Measurements from ENCODE around the gene STAC.
"Not testable (repeated sequence)": the region's sequence is repeated elsewhere in the genome, so short reads cannot be mapped to it uniquely, and the experiment has no call there.

Gene STAC

DNA sequence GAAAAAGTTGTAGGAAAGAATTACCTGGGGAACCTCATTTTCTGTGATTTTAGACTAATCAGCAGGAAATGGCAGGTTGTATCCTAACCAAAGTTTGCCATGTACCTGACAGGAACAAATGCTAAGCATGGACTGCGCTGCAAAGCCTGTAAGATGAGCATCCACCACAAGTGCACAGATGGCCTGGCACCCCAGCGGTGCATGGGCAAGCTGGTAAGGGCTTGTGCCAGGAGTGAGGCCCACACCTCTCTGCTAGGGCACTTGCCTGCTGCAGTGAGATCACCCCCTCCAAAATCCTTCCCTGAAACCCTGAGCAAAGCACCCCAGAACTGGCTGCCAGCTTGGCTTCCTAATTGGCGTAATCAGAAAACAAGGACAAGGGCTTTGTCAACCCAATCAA is 102.6 kb downstream of the STAC start:
- no peak for DNase-seq

DNA sequence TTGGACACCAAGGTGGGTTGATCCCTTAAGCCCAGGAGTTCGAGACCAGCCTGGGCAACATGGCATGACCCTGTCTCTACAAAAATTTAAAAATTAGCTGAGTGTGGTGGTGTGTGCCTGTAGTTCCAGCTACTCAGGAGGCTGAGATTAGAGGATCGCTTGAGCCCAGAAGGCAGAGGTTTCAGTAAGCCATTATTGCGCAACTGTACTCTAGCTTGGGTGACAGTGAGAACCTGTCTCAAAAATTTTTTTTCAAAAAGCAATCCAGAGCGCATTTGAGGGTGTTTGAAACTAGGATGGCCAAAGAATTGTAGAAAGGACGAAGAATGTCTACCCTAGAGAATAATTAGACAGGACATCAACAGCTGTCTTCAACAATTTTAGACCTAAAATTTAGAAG is 103.4 kb downstream of the STAC start:
- no peak for DNase-seq

DNA sequence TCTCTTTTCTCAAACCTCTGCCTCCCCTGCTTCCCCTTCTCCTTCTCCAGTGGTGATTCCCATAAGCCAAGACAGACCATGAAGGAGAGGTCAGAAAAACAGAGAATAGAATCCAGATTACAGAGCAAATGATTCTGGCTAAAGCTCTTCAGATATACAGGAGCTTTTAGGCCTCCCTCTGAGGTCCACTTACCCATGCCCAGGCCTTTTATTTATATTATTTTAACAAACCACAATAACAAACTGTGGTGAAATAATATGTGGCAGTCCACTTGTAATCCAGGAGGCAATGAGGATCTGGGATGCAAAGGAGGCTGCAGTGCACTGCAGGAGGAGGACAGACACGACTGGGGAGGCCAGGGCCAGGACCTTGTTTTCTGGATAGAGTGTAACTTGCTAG is 104.1 kb downstream of the STAC start:
- no peak for DNase-seq

DNA sequence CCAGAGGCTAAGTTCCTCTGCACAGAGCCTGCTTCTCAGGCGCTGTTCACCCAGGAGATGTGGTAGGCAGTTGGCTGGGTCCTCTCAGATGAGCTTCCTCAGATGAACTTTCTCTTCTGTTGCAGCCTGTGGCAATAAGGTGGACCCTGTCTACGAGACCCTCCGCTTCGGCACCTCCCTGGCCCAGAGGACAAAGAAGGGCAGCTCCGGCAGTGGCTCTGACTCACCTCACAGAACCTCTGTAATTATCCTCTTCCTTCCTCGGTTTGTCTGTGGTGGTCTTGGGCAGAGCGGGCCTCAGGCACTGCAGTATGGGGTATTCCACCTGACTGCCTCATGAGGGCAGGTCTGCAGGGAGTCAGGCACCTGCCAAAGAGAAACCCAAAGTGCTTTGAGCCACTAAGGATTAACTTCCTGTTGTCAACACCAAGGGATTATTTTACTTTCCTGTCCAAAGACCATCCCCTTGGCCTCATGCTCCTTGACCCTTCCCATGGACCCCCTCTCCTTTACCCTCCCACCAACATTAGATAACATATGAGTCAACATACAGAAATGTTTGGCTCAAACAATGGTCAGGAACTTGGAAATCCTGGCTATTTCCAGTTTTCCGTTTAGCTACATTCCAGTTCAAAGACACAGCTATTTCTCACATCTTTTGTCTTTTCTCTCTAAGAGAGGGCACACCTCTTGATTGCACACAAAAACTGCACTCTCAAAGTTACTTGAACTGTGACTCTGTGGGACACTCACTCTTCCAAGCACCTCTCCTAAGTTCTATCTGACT is 105.9 kb downstream of the STAC start:
- no peak for DNase-seq

DNA sequence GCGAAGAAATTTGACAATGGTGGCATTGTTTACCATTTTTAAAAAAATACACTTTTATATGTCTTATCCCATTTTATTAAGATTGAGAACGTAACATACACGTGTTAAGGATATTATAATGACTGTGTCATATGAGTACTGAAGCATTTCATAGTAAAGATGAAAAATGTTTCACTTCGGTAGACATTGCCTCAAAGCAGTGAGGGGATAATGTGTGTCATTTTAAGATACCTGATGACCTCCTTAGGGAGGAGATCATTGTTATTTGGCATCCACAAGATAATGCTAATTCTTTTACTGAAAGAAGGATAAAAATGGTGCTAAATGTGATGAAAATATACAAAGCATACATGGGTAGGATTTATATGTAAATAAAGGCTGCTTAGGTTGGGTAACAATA is 107.3 kb downstream of the STAC start:
- DNase-seq: no peak

DNA sequence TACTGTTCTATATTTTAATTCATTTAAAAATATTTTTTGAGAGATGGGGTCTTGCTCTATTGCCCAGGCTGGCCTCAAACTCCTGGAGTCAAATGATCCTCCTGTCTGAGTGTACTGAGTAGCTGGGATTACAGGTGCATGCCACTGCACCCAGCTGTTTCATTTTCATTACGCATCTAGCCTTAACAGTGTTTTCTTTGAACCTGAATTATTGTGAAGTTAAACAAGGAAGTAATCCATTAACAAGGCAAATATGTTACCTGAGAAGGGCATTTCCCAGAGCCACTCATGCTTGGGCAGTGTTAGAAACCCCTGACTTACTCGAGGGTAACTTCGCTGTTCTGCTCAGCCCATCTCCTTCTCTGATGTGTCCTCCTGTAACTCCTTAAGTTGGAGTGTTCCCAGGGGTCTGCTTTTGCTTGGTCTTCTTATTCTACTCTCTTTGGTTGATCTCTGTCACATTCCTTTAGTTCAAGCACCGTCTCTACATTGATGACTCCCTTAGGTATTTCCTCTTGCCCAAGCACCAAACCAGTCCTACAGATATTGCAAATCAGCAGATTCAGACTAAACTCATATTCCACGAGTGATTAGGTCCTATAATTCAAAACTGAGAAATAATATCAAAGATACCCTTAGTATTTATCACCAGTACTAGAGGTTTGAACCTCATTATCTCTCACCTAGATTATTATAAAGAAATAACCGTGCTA is 107.9 kb downstream of the STAC start:
- DNase-seq: no peak

DNA sequence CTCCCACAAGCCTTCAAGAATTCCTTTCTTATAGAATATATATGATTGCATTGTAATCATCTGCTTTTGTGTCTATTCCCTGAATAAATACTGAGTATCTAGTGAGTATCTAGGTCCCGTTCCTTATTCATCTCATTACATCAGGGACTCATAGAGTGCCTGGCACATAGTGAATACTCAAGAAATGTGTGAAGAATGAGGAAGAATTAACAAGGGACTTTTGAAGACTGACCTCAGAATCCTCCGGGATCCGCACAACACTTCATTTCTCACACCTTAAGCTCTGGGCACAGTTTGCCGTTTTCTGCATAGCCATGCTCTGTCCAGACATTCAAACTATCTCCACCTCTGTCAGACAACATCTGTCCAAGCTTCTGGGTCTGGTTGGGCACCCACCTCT is 108.8 kb downstream of the STAC start:
- no peak for DNase-seq

DNA sequence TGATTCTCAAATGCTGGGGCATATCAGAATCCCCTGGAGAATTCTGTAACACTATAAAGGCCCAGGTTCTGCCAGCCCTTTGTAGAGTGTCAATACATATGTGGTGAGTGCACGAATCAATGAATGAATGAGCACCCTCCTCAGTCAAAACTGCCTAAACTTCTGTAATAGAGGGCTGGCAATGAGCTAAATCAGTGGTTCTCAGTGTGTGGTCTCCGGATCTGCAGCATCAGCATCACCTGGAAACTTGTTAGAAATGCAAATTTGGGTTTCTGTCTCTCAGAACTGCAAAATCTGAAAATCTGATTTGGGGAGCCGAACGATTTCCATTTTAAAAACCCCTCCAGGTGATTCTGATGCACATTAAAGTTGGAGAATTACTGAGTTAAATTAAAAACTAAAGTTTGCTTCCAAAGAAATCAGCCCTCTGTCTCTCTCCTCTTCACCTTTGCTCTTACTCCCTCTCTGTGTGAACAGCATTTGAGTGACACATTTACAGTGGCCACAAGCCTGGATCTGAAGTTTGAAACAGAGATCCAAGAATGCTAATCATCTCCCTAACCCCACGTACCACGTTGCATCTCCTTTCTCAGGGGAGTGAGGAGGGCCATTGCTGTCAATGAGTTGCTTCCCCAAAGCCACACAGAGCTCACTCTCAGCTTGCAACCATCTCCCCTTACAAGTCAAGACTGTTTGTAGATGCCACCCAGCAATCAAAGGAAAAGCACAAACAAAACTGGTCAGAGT is 109.5 kb downstream of the STAC start:
- no peak for DNase-seq

DNA sequence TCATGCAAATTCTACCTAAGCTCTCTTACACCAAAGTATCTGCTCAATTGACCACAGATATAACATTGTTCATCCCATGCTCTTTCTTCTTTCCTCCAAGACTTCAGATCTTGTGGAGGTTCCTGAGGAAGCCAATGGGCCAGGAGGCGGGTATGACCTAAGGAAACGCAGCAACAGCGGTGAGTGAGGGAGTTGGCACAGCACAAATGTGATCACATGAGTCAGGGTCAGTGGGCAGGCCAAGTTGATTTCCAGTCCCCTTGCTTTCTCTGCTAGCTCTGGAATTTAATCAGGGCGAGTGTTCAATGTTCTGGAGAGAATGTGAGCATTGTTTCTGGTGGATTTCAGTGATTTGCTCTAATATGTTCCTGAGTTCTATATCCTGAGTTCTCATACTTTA is 112.7 kb downstream of the STAC start:
- DNase-seq: no peak

DNA sequence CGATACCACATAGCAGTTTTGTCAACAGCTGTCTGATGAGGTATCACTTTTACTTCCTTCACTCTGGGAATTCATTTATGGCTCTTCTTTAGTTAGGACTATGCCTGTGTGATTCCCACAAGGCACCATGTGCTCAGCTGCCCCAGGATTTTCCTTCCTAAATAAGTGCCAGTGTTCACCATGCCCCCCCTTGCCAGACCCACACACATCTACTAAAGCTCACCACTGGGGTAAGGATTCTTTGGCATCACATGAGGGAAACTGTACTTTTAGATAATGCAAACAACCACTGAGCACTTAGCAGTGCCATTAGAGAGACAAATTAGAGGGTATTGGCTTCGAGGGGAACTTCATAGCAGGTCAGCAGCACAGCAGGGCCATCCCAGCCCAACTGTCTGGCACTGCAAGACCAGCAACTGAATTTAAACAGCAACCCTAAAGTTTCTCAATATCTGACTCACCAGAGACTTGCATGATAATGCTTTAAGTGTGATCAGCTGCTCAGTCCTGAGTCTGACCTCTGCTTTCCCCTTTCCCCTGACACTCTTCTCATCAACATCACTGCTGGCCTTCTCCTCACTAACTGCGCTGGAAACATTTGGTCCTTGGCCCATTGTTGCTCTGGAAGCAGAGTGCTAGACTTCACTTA is 114.3 kb downstream of the STAC start:
- no peak for DNase-seq

DNA sequence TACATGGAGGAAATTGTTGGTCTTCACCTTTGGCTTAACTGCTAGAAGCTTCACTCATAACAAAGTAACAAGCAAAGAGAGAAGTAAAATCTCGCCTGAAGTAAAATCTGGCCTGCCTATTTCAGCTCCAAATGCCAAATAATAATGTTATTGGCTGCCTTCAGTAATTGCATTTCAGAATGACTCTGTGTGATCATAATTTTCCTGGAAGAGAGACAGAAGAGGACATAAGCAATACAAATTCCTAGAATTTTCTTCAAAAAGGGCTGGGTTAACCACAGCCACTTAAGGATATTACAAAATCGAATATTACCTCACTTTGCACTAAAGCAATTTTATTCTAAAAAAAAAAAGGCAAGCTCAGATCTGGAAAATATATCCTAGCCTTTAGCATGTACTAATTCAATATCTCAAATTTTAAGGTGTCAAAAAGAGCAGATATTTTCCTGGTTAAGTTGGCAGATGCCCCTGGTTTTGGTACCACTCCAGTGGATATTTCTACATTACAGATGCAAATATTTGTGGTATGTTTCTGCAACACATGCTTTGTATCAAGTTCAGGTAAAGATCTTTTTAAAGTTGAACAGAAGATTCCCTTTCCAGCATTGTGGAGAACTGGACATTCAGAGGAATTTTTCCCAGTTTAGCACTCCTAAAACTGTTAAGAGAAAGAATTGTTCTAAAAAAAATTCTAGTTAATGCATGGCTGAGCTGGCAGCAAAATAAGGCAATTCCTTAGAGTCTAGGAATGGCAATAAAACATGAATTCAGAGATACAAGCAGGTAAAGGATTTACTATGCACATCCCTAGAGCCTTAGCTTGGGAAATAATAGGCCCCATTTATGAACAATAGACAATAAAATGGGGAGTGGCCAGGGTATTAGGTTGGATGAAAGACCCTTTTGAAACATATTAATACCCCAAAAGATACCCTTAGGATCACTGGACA is 116.7 kb downstream of the STAC start:
- DNase-seq: no peak

DNA sequence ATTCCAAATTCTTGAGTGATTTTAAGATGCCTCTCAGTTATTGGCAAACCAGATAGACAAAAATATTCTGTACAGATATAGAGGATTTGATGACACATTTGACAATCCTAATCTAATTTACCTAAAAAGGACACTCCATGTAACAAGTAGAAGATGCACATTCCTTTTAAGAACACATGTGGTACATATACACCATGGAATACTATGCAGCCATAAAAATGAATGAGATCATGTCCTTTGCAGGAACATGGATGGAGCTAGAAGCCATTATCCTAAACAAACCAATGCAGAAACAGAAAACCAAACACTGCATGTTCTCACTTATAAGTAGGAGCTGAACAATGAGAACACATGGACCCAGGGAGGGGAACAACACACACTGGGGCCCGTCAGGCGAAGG is 119.7 kb downstream of the STAC start:
- DNase-seq: not testable (repeated sequence)

DNA sequence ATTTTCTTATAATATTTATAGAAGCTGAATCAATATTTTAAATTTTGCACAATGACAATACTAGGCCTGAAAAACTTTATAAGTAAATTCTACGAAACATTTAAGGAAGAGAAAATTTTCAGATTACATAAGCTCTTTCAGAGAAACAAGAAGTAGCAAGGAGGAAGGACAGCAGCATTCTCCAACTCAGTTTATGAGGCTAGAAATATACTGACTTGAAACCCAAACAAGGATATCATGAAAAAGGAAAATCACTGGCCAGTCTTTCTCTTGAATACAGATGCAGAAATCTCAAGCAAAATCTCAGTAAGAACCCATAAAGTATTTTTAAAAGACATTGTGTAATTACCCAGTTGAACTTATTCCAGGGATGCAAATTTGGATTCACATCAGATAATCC is 121.3 kb downstream of the STAC start:
- DNase-seq: no peak

DNA sequence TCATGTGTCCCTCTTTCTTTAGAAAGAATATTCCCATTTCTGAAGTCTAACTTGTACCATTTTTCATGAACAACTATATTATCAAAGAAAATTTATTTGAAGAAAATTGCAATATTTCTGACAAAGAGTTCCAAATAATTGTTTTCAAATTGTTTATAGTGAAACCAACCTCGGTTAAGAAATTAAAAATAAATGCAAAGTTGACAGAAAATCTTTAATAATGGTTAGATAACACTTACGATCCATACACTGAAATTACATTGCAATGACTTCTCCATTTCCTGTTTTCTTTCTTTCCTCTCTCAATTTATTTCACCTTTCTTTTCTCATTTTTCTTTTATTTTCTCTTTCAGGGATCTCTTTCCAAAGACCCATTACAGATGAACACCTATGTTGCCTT is 125.1 kb downstream of the STAC start:
- no peak for DNase-seq

DNA sequence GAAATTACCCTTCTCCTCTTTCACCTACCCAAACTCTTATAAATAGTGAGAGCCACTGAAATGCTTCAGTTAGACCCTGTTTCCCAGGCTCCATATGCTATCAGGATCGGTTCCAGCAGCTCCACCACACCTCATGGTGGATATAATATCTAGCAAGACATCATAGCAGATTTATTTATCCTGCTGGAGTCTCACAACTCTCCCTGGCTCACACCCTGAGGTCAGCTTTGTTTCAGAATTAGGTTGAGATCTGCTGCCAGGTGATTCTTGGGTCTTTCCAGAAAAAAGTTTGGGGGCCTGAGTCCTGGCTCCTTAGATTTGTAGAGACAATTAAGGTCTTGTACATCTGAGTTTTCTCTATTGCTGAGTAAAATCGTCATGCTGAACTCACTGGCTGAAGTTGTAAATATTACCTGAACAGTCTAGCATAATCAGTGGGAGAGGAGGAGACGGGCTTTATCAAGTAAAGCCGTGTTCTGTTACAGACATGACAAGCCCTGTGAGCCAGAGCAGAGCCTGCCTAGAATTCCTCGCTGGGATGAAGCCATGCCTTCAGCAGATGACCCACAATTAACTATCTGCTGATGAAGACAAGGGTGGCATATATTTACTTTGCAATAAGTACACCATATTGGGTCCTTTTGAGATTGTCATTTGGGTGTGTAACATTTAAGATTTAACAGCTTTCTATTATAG is 131.6 kb downstream of the STAC start:
- DNase-seq: no peak

DNA sequence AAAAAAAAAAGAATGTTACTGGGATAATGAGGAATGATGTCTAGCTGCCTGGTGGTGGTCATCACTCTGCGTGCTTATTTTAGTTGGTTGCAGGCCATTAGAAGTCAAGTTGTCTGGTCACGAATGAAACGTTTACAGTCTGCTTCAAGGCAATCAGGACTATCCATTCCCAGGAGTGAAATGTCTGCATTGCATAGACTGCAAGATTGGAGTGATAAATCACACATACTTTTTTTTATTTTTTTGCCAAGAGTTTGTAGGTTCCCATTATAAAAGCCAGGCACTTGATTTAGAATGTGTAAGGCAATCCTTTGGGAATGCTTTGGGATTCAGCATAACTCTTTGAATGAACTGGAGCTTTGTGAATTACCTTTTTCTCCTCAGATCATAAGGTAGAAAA is 132.3 kb downstream of the STAC start:
- DNase-seq: no peak

DNA sequence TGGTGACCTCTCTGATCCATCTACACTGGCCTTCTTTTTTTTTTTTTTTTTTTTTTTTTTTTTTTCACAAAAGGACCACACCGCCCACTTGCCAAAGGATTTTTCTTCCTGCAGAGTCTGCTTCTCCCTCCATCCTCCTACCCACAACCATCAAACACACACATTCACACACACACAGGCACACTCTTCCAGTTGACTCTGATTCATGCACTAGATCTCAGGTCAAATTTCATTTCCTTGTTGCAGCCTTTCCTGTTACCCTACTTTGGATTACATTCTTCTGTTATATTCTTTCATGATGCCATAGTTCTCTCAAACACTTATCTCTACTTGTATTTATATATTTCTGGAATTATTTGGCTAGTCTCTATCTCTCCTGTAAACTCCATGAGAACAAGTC is 133.9 kb downstream of the STAC start:
- DNase-seq: no peak

DNA sequence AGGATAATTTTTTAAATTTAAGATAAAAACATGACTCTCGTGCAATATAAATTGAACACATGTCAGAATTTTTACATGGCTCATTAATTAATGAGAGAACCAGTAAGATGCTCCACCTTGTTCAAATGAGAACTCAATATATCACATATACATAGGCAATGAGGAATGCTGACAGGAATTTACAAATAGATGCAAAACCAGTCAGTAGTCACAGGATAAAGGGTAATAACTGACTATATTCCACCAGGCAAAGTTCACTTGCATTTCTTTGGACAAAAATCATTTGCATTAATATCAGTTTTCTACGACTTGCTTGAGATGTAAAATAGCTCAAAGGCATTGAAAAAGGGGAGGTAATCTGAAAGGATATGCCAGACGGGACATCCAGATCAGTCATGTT is 139.4 kb downstream of the STAC start:
- no peak for DNase-seq

DNA sequence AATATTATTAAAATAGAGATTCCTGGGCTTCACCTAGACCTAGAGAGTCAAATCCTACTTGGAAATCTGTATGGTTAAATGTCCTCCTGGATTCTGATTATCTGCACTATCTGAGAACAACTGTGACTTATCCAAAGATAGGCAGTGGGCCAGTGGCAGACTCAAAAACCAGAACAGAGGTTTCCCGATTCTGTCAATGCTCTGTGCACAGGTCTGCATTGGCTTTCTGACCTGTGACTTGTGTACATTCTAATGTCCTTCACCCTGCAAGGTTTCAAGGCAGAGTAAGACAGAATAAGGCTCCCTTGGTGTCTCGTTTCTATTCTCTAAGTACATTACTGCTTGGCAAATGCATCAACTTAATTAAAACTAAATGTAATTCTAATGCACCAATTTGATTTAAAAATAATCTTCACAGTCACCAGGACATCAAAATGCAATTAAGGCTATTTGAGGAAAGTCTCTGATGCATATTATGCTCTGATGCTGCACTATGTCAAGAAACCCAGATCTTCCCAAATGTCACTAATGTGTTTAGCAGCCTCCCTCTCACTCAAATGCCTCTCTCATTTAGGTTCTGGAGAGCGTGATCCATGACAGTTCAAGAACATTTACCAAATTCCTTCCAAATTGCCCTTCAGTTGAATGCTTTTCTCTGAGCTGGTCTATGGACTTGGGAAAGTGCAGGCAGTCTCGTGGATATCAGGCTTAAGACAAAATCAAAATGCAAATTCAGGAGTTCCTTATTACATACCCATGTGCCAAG is 140.1 kb downstream of the STAC start:
- no peak for DNase-seq

DNA sequence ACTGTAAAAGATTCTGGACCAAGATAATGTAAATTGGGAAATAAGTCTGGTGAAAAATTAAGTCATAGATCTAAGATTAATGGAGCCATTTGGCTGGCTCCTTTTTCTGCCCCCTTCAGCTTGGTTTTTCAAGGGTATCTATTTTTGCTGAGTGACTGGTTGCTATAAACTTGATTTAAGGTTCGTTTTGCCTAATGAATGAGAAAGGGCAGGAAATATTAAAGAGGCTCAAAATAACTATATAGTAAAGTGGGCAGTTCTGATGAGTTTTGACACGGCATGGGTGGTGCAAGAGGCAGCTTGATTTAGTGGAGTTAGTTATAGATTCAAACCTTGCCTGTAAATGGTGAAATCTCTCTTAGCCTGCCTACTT is 140.7 kb downstream of the STAC start:
- no peak for DNase-seq

DNA sequence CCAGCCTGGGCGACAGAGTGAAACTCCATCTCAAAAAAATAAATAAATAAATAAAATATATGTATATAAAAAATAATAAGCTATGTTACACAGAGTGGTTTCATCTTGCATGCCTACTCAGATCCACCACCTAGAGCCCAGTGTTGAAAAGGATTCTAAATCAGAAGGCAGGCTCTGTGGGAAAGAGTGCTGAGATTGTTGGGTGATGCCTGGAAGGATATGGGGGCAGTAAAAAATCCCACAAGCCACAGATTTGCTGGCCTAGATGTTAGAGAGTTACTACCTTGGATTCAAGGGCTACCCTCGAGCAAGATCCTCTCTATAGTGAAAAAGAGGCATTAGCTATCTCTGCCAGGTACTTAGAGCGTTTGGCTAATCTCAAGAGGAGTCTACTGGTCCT is 144.3 kb downstream of the STAC start:
- no peak for DNase-seq
